ENCODE results near the gene BMP2K. TPM values are rescaled to one million over a fixed set of nuclear protein-coding genes. Genes with fewer than 3 reads are reported as not detected.

The BMP2K gene
- total and polyA plus RNA-seq, 2 experiments from 2014 or later = 8.2 to 32.5 TPM

GRCh38 chr4:78930016-78930629 lies 154.0 kb downstream of the BMP2K start (continued):
- TF ChIP-seq ZNF462 (CRISPR knock-in tag; IDR thresholded peaks at IDR 0.05) (no peak), ZNF331 (CRISPR knock-in tag; IDR thresholded peaks at IDR 0.05; ENCODE audit: low read depth) (no peak), ZNF114 (CRISPR knock-in tag; IDR thresholded peaks at IDR 0.05) (no peak), ETS1 (IDR thresholded peaks at IDR 0.05) (no peak), EZH2phosphoT487 (IDR thresholded peaks at IDR 0.05; ENCODE audit: unreplicated experiment) (no peak), STAT1 (IDR thresholded peaks at IDR 0.05; ENCODE audit: unreplicated experiment) (no peak), POLR2AphosphoS5 (IDR thresholded peaks at IDR 0.05; ENCODE audit: low read depth) (no peak), EZH2 (IDR thresholded peaks at IDR 0.05; ENCODE audit: low read depth, unreplicated experiment) (no peak), CTCF (conservative IDR thresholded peaks at IDR 0.05; ENCODE audit: low read depth in 2 of 2) (no peak)

All from GM23338 (cell line).